ENCODE data around the gene KAT2B.

The KAT2B gene

DNA sequence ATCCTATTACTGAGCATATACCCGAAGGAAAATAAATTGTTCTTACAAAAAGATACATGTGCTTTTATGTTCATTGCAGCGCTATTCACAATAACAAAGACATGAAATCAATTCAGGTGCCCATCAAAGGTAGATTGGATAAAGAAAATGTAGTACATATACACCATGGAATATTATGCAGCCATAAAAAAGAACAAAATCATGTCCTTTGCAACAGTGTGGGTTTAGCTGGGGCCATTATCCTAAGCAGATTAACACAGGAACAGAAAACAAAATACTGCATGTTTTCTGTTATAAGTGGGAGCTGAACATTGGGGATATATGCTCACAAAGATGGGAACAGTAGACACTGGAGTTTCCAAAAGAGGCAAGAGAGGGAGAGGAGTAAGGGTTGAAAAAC, 103.3 kb downstream of the KAT2B start:
- DNase-seq (ENCODE audit: low read depth) = no peak

DNA sequence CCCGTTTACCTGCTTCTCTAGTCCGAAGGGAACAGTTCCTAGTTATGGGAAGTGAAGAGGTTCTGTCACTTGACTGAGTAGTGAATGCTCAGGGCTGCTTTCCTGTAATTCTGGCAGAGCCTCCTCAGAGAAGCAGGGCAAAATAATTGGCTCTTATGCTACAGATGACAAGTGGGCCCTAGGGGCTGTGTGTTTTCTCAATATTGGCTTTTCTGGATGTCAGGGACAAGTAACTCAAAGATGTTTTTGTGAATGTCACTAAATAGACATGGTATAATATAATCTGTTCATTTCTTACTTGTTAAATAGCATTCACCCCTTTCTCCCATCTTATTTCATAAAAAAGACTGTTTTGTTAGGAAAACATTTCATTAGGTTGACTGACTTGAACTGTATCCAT, 105.6 kb downstream of the KAT2B start:
- no peak for DNase-seq (ENCODE audit: low read depth)

DNA sequence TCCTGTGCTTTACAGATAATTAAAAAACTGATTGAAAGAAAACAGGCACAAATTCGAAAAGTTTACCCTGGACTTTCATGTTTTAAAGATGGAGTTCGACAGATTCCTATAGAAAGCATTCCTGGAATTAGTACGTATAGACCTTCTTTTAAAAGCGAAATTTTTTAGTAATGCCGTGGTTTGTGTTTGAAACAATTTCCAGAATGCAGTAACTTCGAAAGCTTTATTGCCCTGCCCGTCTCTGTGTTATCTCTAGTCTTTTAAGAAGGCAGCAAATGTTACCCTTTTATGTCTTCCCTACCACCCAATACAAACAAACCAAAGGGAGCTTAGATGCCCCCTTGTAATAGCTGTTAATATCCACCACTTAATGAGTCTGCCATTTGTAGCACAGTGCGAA, 106.1 kb downstream of the KAT2B start:
- DNase-seq (ENCODE audit: low read depth) = no peak

DNA sequence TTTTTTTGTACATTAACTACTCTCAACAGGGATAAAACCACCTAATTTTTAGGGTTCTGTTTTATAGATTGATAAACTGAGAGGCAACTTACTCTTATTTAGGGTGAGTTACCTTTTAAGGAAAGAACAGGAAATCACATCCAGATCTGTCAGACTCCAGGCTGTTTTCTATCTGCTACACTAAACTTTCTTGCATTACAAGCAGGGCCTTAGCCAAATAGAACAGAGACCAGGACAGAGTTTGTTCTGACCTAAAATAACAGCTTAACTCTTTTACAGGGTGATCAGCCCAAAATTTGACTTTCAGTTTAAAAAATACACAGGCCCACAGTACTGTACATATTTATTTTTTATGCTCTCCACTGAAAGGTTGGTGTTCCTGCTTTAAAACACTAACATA, 107.1 kb downstream of the KAT2B start:
- no peak for DNase-seq (ENCODE audit: low read depth)

DNA sequence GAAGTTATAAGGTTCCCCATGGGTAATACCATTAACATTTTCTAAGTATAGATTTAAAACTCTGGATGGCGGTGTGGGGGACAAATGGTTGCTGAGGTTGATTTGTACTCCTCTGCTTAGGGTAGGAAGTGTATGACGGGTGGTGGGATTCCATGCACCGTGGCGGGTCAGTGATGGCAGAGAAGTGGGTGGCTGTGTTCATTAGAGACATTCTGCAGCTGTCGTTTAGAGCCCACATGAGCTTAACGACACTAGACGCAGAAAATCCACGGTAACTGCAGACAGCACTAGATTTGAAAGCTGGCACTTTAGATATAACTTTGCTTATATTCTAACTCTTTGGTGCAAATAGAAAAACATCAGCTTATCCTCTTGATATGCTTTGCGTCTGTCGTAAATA, 108.2 kb downstream of the KAT2B start:
- no peak for DNase-seq (ENCODE audit: low read depth)

DNA sequence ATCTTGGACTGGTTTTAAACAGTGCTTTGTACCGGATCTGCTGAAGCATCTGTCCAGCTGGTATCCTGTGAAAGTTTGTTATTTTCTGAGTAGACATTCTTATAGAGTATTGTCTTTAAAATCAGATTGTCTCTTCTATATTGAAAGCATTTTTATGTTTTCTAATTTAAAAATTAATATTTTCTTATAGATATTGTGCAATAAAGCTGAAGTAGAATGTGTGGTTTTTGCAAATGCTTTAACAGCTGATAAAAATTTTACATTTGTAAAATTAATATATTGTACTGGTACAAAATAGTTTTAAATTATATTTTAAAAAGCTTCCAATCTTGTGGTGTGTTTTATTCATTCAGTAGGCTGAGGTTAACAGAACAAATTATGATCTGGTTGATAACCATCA, 113.8 kb downstream of the KAT2B start:
- no peak for DNase-seq (ENCODE audit: low read depth)

DNA sequence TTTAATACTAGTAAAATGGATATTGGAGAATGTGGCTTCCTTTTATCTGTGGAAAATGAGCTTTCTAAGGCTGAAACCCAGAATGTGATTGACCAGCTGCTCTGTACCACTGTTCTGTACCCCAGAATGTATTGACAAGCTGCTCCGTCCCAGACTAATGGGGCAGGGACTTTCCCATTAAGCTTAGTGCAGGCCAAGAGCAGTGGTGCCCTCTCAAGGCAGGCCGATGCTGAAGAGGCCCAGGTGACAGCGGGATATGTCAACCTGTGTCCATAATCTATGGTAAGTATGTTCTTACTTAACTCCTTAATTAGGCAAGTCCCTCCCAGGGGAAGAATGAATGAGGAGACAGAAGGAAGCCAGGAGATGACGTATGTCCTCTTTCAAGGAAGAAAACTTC, 114.7 kb downstream of the KAT2B start:
- no peak for DNase-seq (ENCODE audit: low read depth)

DNA sequence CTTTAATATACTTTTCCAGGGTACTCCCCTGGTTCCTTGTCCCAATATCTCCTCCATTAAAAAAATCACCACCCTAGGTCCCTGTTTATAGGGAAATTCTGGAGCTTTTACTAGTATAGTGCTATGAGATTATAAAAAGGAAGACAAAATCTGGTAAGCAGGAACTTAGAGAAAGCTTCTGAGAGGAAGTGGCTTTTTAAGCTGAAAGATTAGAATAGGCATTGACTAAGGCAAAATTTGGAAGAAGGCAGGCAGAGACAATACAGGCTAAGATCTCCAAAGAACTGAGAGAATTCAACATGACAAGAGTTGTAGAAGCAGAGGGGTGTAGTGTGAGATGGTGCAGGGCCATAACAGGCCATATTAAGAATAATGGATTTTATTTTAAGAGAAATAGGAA, 120.0 kb downstream of the KAT2B start:
- no peak for DNase-seq (ENCODE audit: low read depth)

DNA sequence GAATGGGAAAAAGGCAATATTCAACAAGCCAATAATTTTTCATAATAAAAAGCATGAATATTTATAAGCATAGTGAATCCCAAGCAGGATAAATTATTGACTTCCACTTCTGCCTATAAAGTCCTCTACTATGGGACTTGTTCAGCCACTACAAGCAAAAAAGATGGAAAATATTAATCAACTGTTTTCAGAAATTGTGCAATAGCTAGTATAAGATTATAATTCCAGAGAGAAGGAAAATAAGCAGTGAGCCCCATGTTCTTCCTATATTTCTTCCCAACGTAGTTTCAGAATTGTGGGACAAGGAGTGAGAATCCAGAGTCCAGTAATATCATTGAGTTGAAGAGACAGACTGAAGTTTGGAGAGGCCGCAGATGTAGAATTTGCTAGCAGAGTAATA, 121.5 kb downstream of the KAT2B start:
- no peak for DNase-seq (ENCODE audit: low read depth)

DNA sequence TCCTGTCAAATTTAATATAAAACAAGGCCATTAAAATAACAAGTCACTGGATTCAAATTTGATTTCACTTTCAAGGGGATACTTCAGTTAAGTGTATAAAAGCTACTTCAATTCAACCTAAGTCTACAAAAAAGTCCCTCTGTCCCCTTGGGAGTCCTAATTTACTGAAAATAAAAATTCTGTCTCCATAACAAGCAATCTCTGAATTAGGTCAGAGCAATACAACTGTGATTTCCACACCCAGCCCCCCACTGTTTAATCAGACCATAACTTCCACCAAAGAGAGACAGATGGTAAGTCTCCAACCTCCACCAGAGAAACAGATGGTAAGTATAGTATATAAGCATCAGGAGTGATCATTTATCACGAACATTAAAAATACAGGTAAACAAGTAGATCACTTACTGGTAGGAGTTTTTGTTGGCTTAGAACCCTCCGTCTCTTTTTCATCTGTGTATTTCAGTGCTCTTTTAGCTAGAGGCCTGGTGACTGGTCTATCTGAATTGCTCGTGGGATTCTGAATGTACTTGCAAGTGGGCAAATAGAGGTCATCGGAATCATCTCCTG, 133.7 kb downstream of the KAT2B start:
- DNase-seq (ENCODE audit: low read depth) = no peak

DNA sequence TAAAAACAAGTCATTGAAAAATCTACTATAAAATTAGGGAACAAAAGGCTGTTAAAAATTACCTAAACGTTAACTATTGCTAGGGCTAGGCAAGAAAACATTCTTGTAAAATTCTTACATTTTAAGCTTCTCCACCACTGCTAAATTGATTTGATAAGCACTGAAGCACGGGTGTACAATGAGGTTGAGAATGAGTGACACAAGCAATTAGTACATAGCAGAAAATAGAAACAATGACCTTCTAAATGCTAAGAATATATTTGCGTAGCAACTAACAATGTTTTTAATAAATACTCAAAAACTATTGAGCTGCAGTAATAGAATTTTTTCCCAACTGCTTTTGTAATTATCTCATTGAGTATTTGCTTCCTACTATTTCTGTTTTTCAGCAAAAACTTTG, 141.0 kb downstream of the KAT2B start:
- DNase-seq (ENCODE audit: low read depth) = no peak

DNA sequence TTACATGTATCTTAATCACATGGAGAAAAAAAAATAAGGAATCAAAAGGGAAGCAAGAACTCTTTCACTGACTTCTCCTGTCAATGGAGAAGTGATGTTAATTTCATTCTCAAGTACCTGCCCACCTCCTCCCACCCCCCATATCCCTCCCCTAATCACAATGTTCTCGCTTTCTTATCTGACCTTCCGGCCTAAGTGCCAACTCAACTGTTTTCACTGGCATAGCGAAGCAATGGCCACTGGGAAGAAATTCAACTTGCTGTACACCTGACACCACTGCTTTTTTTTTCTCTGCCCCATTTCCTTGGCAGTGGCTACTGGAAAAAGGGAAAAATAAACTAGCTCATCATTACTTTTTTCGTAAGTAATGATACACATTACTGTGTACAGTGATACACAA, 142.0 kb downstream of the KAT2B start:
- no peak for DNase-seq (ENCODE audit: low read depth)

DNA sequence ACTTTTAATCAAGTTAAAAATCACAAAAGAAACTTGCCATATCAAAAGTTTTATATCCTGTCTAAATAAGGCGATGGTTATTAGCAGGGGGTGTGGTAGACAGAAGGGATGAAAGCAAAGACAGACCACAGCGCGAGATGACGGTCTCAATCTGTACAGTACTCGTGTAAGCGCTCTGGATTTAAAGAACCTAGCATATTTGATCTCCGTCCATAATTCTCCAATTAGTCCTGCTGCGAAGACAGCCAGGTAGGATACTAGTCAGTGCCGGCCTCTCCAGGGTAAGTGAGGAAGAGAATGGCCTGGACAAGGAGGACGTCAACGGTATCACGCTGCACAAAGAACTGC, 145.1 kb downstream of the KAT2B start:
- no peak for DNase-seq (ENCODE audit: low read depth)

DNA sequence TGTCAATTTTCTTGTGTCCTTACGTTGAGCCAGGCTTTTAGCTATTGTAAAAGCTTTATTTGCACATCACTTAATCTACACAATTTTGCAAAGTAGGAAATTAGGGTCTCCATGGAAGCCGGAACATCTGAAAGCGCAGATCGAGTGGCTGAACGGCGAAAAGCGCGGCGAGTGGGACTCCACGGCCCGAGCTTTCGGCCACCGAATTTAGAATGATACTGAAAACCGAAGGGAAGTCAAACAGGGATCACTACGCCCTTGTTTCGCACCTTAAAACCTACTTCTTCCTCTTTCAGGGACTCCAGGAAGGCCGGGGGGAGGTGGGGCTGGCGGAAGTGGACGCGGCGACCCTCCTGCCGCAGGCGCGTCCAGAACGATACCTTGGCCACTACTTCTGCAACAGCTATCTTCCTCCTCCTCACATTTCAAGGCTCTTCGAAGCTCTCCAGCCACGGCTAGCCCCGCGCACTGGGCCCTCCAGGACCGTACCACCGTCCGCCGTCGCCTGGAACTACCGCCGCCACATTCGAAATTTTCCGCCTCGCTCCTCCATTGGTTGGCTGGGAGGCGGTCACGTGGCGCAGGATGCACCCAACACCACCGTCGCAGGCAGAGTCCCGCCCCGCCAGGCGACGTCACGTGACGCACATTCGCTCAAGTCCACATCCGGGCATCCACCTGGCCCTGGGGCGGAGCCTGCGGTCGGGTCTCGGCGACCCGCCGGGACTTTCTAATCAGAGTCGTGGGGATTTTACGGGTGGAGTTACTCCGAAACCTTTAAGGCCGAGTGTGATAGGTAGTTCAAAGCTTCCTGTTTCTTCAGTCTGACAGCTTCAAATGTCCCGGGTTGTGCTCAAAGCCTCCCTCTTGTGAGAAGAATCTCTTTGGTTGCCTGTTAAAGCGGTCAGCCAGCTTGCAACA, 145.7 kb downstream of the KAT2B start, which contains the start of gene SGO1:
Gene SGO1 (minus strand): TSS at position 528 of the 921 bp plus-strand sequence. CDS start 2,179 bp downstream, outside the sequence.
- DNase-seq (ENCODE audit: low read depth) = peak; percentile 99

DNA sequence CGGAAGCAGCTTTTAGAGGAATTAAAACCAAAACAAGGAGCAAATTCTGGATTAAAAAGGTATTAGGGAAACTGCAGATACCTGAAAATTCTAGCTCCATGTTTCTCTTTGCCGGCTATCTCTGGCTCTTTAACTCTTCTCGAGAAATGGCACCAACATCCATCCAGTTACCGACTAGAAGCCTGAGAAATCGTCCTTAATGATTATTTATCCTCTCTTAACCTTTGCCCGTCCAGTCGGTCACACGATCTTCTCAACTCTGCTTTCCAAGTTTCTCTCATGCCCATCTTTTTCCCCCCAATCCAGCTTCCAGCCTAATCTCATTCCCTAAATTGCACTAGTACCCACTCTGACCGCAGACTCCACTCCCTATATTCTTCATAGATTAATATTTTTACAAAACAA, 146.4 kb downstream of the KAT2B start:
- DNase-seq (ENCODE audit: low read depth) = no peak

DNA sequence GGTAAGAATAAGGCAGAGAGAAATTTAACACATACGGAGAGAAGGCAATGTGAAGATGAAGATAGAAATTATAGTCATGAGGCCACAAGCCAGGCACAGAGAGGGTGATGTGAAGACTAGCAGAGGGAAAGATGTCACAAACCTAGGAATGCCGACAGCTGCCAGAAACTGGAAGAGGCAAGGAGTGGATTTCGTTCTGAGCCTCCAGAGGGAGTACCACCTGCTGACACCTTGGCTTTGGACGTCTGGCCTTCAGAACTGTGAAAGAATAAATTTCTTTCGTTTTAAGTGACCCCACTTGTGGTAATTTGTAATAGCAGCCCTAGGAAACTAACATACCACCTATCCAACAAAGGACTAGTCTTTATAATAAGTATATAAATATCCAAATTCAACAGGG, 150.7 kb downstream of the KAT2B start:
- DNase-seq (ENCODE audit: low read depth) = no peak

DNA sequence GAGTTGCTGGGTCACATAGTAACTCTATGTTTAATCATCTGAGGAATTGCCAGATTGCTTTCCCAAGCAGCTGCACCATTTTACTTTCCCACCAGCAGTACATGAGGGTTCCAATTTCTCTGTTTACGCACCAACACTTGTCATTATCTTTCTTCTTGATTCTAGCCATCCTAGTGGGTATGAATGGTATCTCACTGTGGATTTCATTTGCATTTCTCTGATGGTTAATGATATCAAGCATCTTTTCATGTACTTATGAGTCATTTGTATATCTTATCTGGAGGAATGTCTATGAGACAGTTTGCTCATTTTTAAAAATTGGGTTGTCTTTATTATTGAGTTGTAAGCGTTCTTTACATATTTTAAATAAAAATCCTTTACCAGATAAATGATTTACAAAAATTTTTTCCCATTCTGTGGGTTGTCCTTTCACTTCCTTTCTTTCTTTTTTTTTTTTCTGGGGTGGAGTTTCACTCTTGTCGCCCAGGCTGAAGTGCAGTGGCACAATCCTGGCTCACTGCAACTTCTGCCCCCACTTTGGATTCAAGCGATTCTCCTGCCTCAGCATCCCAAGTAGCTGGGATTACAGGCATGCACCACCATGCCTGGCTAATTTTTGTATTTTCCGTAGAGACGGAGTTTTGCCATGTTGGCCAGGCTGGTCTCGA, 154.7 kb downstream of the KAT2B start:
- no peak for DNase-seq (ENCODE audit: low read depth)

DNA sequence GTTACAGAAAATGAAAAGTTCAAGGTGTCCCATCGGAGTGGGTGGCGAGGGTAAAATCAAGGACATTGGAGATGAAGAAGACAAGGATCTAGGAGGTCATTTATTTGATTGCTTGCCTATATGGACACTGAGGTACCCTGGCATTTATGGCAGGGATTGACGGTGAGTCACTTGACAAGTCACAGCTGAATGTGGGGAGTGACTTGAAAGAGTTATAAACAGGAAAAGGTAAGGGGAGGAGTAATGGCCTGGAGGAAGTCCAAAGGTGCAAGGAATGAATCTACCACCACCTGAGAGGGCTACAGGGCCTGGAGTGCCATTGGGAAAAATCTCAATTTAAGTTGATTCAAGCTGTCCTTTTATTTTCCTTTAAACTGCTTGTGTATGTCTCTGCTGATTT, 157.5 kb downstream of the KAT2B start:
- no peak for DNase-seq (ENCODE audit: low read depth)

DNA sequence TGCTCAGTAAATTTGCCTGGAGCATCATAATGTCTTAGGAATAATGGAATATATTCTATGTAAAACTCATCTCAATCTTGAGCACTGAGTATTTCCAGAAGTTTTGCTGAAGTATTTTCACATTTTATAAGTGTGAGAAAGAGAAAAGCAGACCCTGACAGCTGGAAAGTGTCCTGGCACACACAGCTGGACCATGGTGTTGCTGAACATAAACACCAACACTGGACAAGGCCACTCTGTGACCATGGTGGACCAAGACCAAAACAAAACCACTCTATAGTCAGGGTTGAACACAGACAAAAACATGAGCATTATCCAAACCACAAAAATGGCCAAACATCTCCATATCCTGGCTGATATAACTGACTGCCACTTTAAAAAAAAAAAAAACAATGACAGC, 160.9 kb downstream of the KAT2B start:
- no peak for DNase-seq (ENCODE audit: low read depth)

Data from activated T-helper 1 cell treated with Interleukin-2 at 50 U/mL for 16 hours (primary cell).